Measurements from ENCODE around the gene CDKN2B. TPM values are rescaled to one million over a fixed set of nuclear protein-coding genes. Genes with fewer than 3 reads are reported as not detected.

Gene CDKN2B
- total and polyA plus RNA-seq, 4 donors, result 0.32 to 1.3 (median 0.54) TPM

DNA sequence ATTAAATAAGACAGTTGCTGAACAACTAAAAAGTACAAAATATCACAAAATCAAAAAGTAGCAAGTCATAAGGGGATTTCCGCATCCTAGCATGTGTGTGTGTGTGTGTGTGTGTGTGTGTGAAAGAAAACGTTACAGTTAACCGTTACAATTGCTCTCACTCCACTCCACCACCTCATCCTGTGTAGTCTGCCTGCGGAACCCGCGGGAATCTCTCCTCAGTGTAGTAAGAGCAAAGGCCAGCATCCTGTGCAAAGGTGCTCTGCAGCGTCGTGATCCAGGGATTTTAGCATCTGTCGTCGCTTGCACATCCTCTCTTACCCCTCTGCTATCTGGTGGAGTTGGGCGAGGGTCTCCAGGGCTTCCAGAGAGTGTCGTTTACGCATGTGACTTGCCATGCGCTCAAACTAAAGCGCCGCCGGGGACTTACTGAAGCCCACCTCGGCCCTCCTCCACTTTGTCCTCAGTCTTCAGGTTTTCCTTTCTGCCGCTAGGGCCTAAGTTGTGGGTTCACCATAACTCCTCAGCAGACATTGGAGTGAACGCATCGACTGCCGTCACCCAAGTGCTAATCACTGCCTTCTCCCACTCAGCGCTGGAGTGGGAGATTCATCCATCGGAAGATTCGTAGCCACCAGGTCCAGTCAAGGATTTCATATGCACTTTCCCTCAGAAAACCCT, 3.9 kb downstream of the CDKN2B start:
- H3K4me1 ChIP-seq (ENCODE audit: control insufficient read depth in 4 of 4, insufficient read depth in 4 of 4, low read length in 3 of 4), result peaks cover 2 to 17% (median 8%) of the 10 kb centered on the region in 4 donors

DNA sequence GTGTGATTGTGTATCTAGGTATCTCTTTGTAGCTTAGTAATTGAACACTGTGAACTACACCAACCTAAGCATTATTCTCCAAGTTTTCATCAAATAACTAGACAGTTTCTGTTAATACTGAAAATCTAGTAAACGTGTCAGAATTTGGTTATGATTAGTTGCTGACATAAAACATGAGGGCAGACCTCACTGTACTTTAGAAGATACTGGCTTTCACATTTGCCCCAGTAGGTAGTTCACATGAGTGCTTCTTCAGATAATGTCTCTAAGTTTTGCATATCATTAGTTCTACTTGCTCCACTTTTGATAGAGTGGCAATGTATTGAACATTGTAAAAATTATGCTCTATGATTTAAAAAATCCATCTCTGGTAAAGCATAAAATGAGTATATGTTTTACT, 7.1 kb downstream of the CDKN2B start:
- WGBS, result 73% methylated on average over 1 of the region's 1 CpG
- DNase-seq (ENCODE audit: low spot score), result no peak
- Histone ChIP-seq H3K4me1 (ENCODE audit: control insufficient read depth in 4 of 4, insufficient read depth in 4 of 4, low read length in 3 of 4) (peaks cover 0 to 2% (median 1%) of the 10 kb centered on the region in 4 donors), H3K4me3 (ENCODE audit: low read depth in 1 of 3, low read length in 3 of 3) (no peak overlapping the region), H3K9ac (ENCODE audit: low read depth in 1 of 2, low read length in 2 of 2) (no peak overlapping the region), H3K27me3 (ENCODE audit: control insufficient read depth in 4 of 4, insufficient read depth in 4 of 4, low read length in 3 of 4) (peaks cover 0 to 10% (median 0%) of the 10 kb centered on the region in 4 donors), H3K27ac (ENCODE audit: low read depth in 1 of 2, low read length in 2 of 2) (no peak overlapping the region), H3K9me3 (ENCODE audit: control insufficient read depth in 4 of 4, low read length in 3 of 4) (no peaks in the 10 kb centered on the region), H3K36me3 (ENCODE audit: control insufficient read depth in 4 of 4, insufficient read depth in 3 of 4, low read depth in 1 of 4, low read length in 3 of 4) (no peaks in the 10 kb centered on the region)
- TF ChIP-seq GABPA (IDR thresholded peaks at IDR 0.05 in 1 of 2, conservative IDR thresholded peaks at IDR 0.05 in 1 of 2), result no peak
- TF ChIP-seq, protein P1, sequence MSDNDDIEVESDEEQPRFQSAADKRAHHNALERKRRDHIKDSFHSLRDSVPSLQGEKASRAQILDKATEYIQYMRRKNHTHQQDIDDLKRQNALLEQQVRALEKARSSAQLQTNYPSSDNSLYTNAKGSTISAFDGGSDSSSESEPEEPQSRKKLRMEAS (IDR thresholded peaks at IDR 0.05), result no peak
- TF ChIP-seq, protein P2, sequence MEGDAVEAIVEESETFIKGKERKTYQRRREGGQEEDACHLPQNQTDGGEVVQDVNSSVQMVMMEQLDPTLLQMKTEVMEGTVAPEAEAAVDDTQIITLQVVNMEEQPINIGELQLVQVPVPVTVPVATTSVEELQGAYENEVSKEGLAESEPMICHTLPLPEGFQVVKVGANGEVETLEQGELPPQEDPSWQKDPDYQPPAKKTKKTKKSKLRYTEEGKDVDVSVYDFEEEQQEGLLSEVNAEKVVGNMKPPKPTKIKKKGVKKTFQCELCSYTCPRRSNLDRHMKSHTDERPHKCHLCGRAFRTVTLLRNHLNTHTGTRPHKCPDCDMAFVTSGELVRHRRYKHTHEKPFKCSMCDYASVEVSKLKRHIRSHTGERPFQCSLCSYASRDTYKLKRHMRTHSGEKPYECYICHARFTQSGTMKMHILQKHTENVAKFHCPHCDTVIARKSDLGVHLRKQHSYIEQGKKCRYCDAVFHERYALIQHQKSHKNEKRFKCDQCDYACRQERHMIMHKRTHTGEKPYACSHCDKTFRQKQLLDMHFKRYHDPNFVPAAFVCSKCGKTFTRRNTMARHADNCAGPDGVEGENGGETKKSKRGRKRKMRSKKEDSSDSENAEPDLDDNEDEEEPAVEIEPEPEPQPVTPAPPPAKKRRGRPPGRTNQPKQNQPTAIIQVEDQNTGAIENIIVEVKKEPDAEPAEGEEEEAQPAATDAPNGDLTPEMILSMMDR (IDR thresholded peaks at IDR 0.05; ENCODE audit: low read depth, low read length, missing input control), result no peak
- TF ChIP-seq, protein P3, sequence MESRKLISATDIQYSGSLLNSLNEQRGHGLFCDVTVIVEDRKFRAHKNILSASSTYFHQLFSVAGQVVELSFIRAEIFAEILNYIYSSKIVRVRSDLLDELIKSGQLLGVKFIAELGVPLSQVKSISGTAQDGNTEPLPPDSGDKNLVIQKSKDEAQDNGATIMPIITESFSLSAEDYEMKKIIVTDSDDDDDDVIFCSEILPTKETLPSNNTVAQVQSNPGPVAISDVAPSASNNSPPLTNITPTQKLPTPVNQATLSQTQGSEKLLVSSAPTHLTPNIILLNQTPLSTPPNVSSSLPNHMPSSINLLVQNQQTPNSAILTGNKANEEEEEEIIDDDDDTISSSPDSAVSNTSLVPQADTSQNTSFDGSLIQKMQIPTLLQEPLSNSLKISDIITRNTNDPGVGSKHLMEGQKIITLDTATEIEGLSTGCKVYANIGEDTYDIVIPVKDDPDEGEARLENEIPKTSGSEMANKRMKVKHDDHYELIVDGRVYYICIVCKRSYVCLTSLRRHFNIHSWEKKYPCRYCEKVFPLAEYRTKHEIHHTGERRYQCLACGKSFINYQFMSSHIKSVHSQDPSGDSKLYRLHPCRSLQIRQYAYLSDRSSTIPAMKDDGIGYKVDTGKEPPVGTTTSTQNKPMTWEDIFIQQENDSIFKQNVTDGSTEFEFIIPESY (IDR thresholded peaks at IDR 0.05), result no peak
- no peak for TF ChIP-seq HNF4G (IDR thresholded peaks at IDR 0.05)
- TF ChIP-seq, protein P4, sequence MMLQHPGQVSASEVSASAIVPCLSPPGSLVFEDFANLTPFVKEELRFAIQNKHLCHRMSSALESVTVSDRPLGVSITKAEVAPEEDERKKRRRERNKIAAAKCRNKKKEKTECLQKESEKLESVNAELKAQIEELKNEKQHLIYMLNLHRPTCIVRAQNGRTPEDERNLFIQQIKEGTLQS (IDR thresholded peaks at IDR 0.05), result no peak
- no peak for TF ChIP-seq RXRA (IDR thresholded peaks at IDR 0.05)
- TF ChIP-seq TAF1 (conservative IDR thresholded peaks at IDR 0.05), result no peak
- TF ChIP-seq, protein P5, sequence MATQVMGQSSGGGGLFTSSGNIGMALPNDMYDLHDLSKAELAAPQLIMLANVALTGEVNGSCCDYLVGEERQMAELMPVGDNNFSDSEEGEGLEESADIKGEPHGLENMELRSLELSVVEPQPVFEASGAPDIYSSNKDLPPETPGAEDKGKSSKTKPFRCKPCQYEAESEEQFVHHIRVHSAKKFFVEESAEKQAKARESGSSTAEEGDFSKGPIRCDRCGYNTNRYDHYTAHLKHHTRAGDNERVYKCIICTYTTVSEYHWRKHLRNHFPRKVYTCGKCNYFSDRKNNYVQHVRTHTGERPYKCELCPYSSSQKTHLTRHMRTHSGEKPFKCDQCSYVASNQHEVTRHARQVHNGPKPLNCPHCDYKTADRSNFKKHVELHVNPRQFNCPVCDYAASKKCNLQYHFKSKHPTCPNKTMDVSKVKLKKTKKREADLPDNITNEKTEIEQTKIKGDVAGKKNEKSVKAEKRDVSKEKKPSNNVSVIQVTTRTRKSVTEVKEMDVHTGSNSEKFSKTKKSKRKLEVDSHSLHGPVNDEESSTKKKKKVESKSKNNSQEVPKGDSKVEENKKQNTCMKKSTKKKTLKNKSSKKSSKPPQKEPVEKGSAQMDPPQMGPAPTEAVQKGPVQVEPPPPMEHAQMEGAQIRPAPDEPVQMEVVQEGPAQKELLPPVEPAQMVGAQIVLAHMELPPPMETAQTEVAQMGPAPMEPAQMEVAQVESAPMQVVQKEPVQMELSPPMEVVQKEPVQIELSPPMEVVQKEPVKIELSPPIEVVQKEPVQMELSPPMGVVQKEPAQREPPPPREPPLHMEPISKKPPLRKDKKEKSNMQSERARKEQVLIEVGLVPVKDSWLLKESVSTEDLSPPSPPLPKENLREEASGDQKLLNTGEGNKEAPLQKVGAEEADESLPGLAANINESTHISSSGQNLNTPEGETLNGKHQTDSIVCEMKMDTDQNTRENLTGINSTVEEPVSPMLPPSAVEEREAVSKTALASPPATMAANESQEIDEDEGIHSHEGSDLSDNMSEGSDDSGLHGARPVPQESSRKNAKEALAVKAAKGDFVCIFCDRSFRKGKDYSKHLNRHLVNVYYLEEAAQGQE (IDR thresholded peaks at IDR 0.05), result no peak
- no peak for TF ChIP-seq FOXA1 (IDR thresholded peaks at IDR 0.05)
- no peak for TF ChIP-seq EGR1 (IDR thresholded peaks at IDR 0.05; ENCODE audit: low read depth in 2 of 2)
- TF ChIP-seq JUND (IDR thresholded peaks at IDR 0.05), result no peak
- no peak for TF ChIP-seq FOXA2 (IDR thresholded peaks at IDR 0.05)
- no peak for TF ChIP-seq HNF4A (conservative IDR thresholded peaks at IDR 0.05)
- TF ChIP-seq NR2F2 (IDR thresholded peaks at IDR 0.05), result no peak
- TF ChIP-seq RAD21 (IDR thresholded peaks at IDR 0.05), result no peak
- TF ChIP-seq SP1 (IDR thresholded peaks at IDR 0.05), result no peak
- TF ChIP-seq YY1 (IDR thresholded peaks at IDR 0.05), result no peak

More for the DNA sequence above, 3.9 kb downstream of the CDKN2B start:
- no peaks in the 10 kb centered on the region for H3K36me3 ChIP-seq (ENCODE audit: control insufficient read depth in 4 of 4, insufficient read depth in 3 of 4, low read depth in 1 of 4, low read length in 3 of 4)
- H3K9me3 ChIP-seq (ENCODE audit: control insufficient read depth in 4 of 4, low read length in 3 of 4), result no peaks in the 10 kb centered on the region
- DNase-seq (ENCODE audit: low spot score), result no peak
- H3K27me3 ChIP-seq (ENCODE audit: control insufficient read depth in 4 of 4, insufficient read depth in 4 of 4, low read length in 3 of 4), result peaks cover 0 to 10% (median 0%) of the 10 kb centered on the region in 4 donors
- TF ChIP-seq HNF4G (IDR thresholded peaks at IDR 0.05) (no peak), YY1 (IDR thresholded peaks at IDR 0.05) (no peak)
- TF ChIP-seq, protein P2 (IDR thresholded peaks at IDR 0.05; ENCODE audit: low read depth, low read length, missing input control), result no peak
- TF ChIP-seq, protein P1 (IDR thresholded peaks at IDR 0.05), result no peak
- H3K4me3 ChIP-seq (ENCODE audit: low read depth in 1 of 3, low read length in 3 of 3), result no peak overlapping the region
- H3K27ac ChIP-seq (ENCODE audit: low read depth in 1 of 2, low read length in 2 of 2), result no peak overlapping the region
- no peak overlapping the region for H3K9ac ChIP-seq (ENCODE audit: low read depth in 1 of 2, low read length in 2 of 2)
- 57% methylated on average over 25 of the region's 25 CpGs for WGBS

Data from liver (tissue), 9 donors.